H1 (cell line): ENCODE measurements around the gene UEVLD. TPM values are rescaled to one million over a fixed set of nuclear protein-coding genes. Genes with fewer than 3 reads are reported as not detected.

ENCODE experiments used
- CTCF ChIA-PET: fragments of 300-600 bp; sonication (Branson Sonifier 250); formaldehyde crosslinking; loops from one replicate; lab custom pipeline; 2021; ENCODE audit not compliant: partially characterized antibody; lab: Charles Lee
- POLR2A ChIA-PET: fragments of 300-600 bp; sonication (Branson Sonifier 250); formaldehyde crosslinking; loops from one replicate; lab custom pipeline; 2021; ENCODE audit warnings: inconsistent platforms; ENCODE audit not compliant: partially characterized antibody; lab: Charles Lee
- DNase-seq, 2 experiments: peaks; one replicate each; pipeline versions ENCODE4 v3.0.0 to v3.0.0-alpha.2; 2010 to 2022; ENCODE audit warnings: low spot score in 2 of 2, low read depth in 1 of 2, mixed read lengths in 1 of 2
- FAIRE-seq: peaks from 2 replicates; lab custom pipeline; 2011; peaks lifted over from hg19 to GRCh38; lab: Jason Lieb, UNC
- H2AFZ ChIP-seq: 2 replicates; pipeline ENCODE4 v1.8.1; 2012; ENCODE audit warnings: low read length, inconsistent platforms
- H2AK5ac ChIP-seq: 2 replicates; pipeline ENCODE4 v1.6.1; 2013; ENCODE audit warnings: low read depth, low read length
- H2BK120ac ChIP-seq: replicated peaks from 2 replicates; pipeline ENCODE3; 2013; ENCODE audit warnings: low read depth, low read length, inconsistent platforms
- H2BK12ac ChIP-seq: 2 replicates; pipeline ENCODE4 v1.6.1; 2013; ENCODE audit warnings: low read depth, low read length
- H2BK15ac ChIP-seq: 2 replicates; pipeline ENCODE4 v1.6.1; 2013; ENCODE audit warnings: low read length
- H2BK20ac ChIP-seq: 2 replicates; pipeline ENCODE4 v1.6.1; 2013; ENCODE audit warnings: low read length
- H2BK5ac ChIP-seq: 2 replicates; pipeline ENCODE4 v1.6.1; 2013; ENCODE audit warnings: low read depth, low read length
- H3K14ac ChIP-seq: 2 replicates; pipeline ENCODE4 v1.6.1; 2013; ENCODE audit warnings: inconsistent platforms; ENCODE audit not compliant: insufficient read length
- H3K18ac ChIP-seq: 2 replicates; pipeline ENCODE4 v1.6.1; 2013; ENCODE audit warnings: low read length; ENCODE audit errors: extremely low read depth
- H3K23ac ChIP-seq: 2 replicates; pipeline ENCODE4 v1.6.1; 2013; ENCODE audit warnings: inconsistent platforms; ENCODE audit not compliant: insufficient read length
- H3K23me2 ChIP-seq: 2 replicates; pipeline ENCODE4 v1.6.1; 2013; ENCODE audit warnings: low read depth, low read length
- H3K27ac ChIP-seq: 2 replicates; pipeline ENCODE4 v1.6.1; 2011; ENCODE audit warnings: low read depth, low read length, inconsistent platforms
- H3K27me3 ChIP-seq, 4 experiments: replicated peaks in 1 of 4; 1 replicate in 1 of 4; 2 replicates in 3 of 4; pipeline versions ENCODE4 v1.6.1 to v1.8.1; 2011 to 2013; ENCODE audit warnings: low read length in 3 of 4, mild to moderate bottlenecking in 3 of 4, inconsistent platforms in 2 of 4, mixed read lengths in 2 of 4, moderate library complexity in 1 of 4; ENCODE audit not compliant: control insufficient read depth in 3 of 4, insufficient read depth in 3 of 4; ENCODE audit errors: extremely low read depth in 1 of 4
- H3K36me3 ChIP-seq, 4 experiments: 2 replicates each; pipeline versions ENCODE4 v1.6.1 to v1.8.1; 2011 to 2013; ENCODE audit warnings: mild to moderate bottlenecking in 4 of 4, low read length in 3 of 4, moderate library complexity in 2 of 4, control low read depth in 1 of 4, inconsistent platforms in 1 of 4; ENCODE audit not compliant: insufficient read depth in 4 of 4, control insufficient read depth in 2 of 4
- H3K4ac ChIP-seq: replicated peaks from 2 replicates; pipeline ENCODE3; 2013; ENCODE audit warnings: low read length, low read depth, mixed read lengths, inconsistent platforms; ENCODE audit not compliant: insufficient read length
- H3K4me1 ChIP-seq, 4 experiments: replicated peaks in 1 of 4; 1 replicate in 1 of 4; 2 replicates in 3 of 4; pipeline versions ENCODE4 v1.6.1 to v1.8.1; 2011 to 2013; ENCODE audit warnings: low read length in 3 of 4, inconsistent platforms in 2 of 4, mixed read lengths in 1 of 4; ENCODE audit not compliant: insufficient read depth in 4 of 4, control insufficient read depth in 3 of 4
- H3K4me2 ChIP-seq, 2 experiments: 2 replicates each; pipeline versions ENCODE4 v1.6.1 to v1.8.1; 2011 to 2013; ENCODE audit warnings: low read depth in 2 of 2, low read length in 2 of 2, control low read depth in 1 of 2, inconsistent platforms in 1 of 2, mild to moderate bottlenecking in 1 of 2; ENCODE audit not compliant: insufficient read depth in 1 of 2
- H3K4me3 ChIP-seq, 4 experiments: fragments of 200-600, 300-600 bp in 1 of 4; sonication (generic), shearing (Covaris generic), sonication (Bioruptor Twin) in 1 of 4; 2 replicates each; pipeline versions ENCODE4 v1.5.1 to v1.8.1; 2011 to 2016; ENCODE audit warnings: low read length in 4 of 4, low read depth in 3 of 4, control low read depth in 2 of 4, inconsistent platforms in 2 of 4, mild to moderate bottlenecking in 2 of 4, mixed read lengths in 1 of 4, moderate library complexity in 1 of 4; ENCODE audit not compliant: insufficient read depth in 2 of 4; ENCODE audit errors: extremely low read depth in 1 of 4
- H3K56ac ChIP-seq: replicated peaks from 2 replicates; pipeline ENCODE3; 2013; ENCODE audit warnings: low read depth, mild to moderate bottlenecking, mixed read lengths, low read length, inconsistent platforms; ENCODE audit not compliant: insufficient read length
- H3K79me1 ChIP-seq: 2 replicates; pipeline ENCODE4 v1.6.1; 2013; ENCODE audit warnings: low read depth, low read length, control low read depth
- H3K79me2 ChIP-seq, 2 experiments: 2 replicates each; pipeline versions ENCODE4 v1.6.1 to v1.8.1; 2012 to 2013; ENCODE audit warnings: low read length in 2 of 2, mild to moderate bottlenecking in 2 of 2, inconsistent platforms in 1 of 2; ENCODE audit not compliant: insufficient read depth in 2 of 2, control insufficient read depth in 1 of 2
- H3K9ac ChIP-seq, 4 experiments: replicated peaks in 1 of 4; 1 replicate in 1 of 4; 2 replicates in 3 of 4; pipeline versions ENCODE4 v1.6.1 to v1.8.1; 2011 to 2013; ENCODE audit warnings: low read depth in 3 of 4, low read length in 3 of 4, control low read depth in 2 of 4, mild to moderate bottlenecking in 2 of 4, moderate library complexity in 2 of 4, inconsistent platforms in 1 of 4; ENCODE audit errors: extremely low read depth in 1 of 4
- H3K9me3 ChIP-seq, 2 experiments: 2 replicates each; pipeline versions ENCODE4 v1.6.1 to v1.8.1; 2012 to 2013; ENCODE audit warnings: mild to moderate bottlenecking in 2 of 2, moderate library complexity in 2 of 2, control low read depth in 1 of 2, inconsistent platforms in 1 of 2, low read depth in 1 of 2, low read length in 1 of 2, mixed read lengths in 1 of 2; ENCODE audit not compliant: insufficient read depth in 2 of 2
- H4K20me1 ChIP-seq, 2 experiments: replicated peaks in 1 of 2; 2 replicates each; pipeline versions ENCODE3 to v1.8.1; 2011 to 2013; ENCODE audit warnings: inconsistent platforms in 2 of 2, low read length in 2 of 2, mild to moderate bottlenecking in 1 of 2; ENCODE audit not compliant: insufficient read depth in 2 of 2, control insufficient read depth in 1 of 2
- H4K5ac ChIP-seq: 2 replicates; pipeline ENCODE4 v1.6.1; 2013; ENCODE audit warnings: low read length, low read depth, mixed read lengths, inconsistent platforms; ENCODE audit not compliant: insufficient read length
- H4K8ac ChIP-seq: 2 replicates; pipeline ENCODE4 v1.8.0; 2013; ENCODE audit warnings: mild to moderate bottlenecking, moderate library complexity, low read length, inconsistent platforms; ENCODE audit not compliant: insufficient read depth; ENCODE audit errors: extremely low read depth
- H4K91ac ChIP-seq: replicated peaks from 2 replicates; pipeline ENCODE3; 2013; ENCODE audit warnings: low read length, mixed read lengths, inconsistent platforms; ENCODE audit not compliant: insufficient read length
- ATF2 ChIP-seq: IDR thresholded peaks from 2 replicates; pipeline ENCODE4 v1.6.1; 2012; ENCODE audit warnings: low read length, inconsistent platforms
- CEBPB ChIP-seq: IDR thresholded peaks from 2 replicates; pipeline ENCODE4 v1.6.1; 2012; ENCODE audit warnings: low read depth, low read length
- CHD2 ChIP-seq: IDR thresholded peaks from 2 replicates; pipeline ENCODE4 v1.6.1; 2012; ENCODE audit warnings: low read length, improper control_type of control experiment
- CTCF ChIP-seq, 3 experiments: IDR thresholded peaks; 1 replicate in 2 of 3; 2 replicates in 1 of 3; pipeline versions ENCODE4 v1.5.1 to v1.6.1; 2011; ENCODE audit warnings: low read length in 3 of 3, mild to moderate bottlenecking in 3 of 3, inconsistent platforms in 2 of 3, low read depth in 1 of 3, moderate library complexity in 1 of 3; ENCODE audit not compliant: insufficient read depth in 1 of 3; ENCODE audit errors: control extremely low read depth in 1 of 3
- KDM5A ChIP-seq: fragments of 200-600 bp; IDR thresholded peaks from 2 replicates; pipeline ENCODE4 v1.7.1; 2012; ENCODE audit warnings: mild to moderate bottlenecking, low read length, inconsistent platforms, mixed read lengths
- PHF8 ChIP-seq: fragments of 200-600 bp; sonication (generic); conservative IDR thresholded peaks from 2 replicates; pipeline ENCODE4 v1.7.1; 2012; ENCODE audit warnings: low read depth, mild to moderate bottlenecking, inconsistent platforms, low read length, moderate library complexity
- SIX5 ChIP-seq: IDR thresholded peaks from 2 replicates; pipeline ENCODE4 v1.6.1; 2011; ENCODE audit warnings: mild to moderate bottlenecking, low read depth, low read length
- SP1 ChIP-seq: IDR thresholded peaks from 2 replicates; pipeline ENCODE4 v1.6.1; 2011; ENCODE audit warnings: low read depth, low read length
- WGBS, 2 experiments: shearing (Covaris generic) in 1 of 2; methylation state at CpG; one replicate each; pipeline versions ENCODE4 v1.1.6 to v1.1.7; 2013 to 2015; ENCODE audit warnings: low lambda C conversion rate in 2 of 2, mixed read lengths in 2 of 2, inconsistent platforms in 1 of 2, low coverage in 1 of 2, missing lambda C conversion rate in 1 of 2; ENCODE audit not compliant: insufficient replicate concordance in 2 of 2, insufficient coverage in 1 of 2, insufficient read length in 1 of 2; ENCODE audit errors: extremely low coverage in 1 of 2, missing lambda C conversion rate in 1 of 2; 5-methylcytosine and 5-hydroxymethylcytosine counted together
- polyA plus RNA-seq, 7 experiments: library from polyadenylated mRNA; depleted of rRNA in 3 of 7; stranded (reverse) in 5 of 7; unstranded in 2 of 7; fragments of >200 nt in 5 of 7; fragments of 200-250 nt in 2 of 7; gene quantifications; 1 replicate in 5 of 7; 2 replicates in 1 of 7; 4 replicates in 1 of 7; pipeline versions ENCODE4 v1.2.1 to v1.2.3, GENCODE V29; 2011 to 2013; ENCODE audit warnings: missing spikeins in 2 of 7, mixed read lengths in 2 of 7
- total RNA-seq: library from RNA; stranded (reverse); fragmentation: NEBNext Ultra II Directional; extraction: Animal tissue kit (Norgen Biotek cat#: 25700); gene quantifications from 2 replicates; pipeline ENCODE4 v1.2.1, GENCODE V29; 2021

Gene UEVLD
- total and polyA plus RNA-seq, 2 of the 8 experiments (the other 6 are each of a cell fraction or from before 2014, with no cell fraction given), result 4.1 to 7.3 TPM

- H2AK5ac ChIP-seq, result no peak overlapping the region
- no peak overlapping the region for H2BK15ac ChIP-seq
- CTCF ChIA-PET, result interaction anchor here (1.5 kb wide), 1 partner anchor 35 kb away, joined by 4 read pairs; no protein-coding TSS in a partner anchor
- H3K14ac ChIP-seq, result no peak overlapping the region
- POLR2A ChIA-PET, result no interaction called here
- no peaks in the 10 kb centered on the region for H3K4me1 ChIP-seq
- no peak for DNase-seq
- no peak overlapping the region for H2BK120ac ChIP-seq
- no peak for FAIRE-seq
- no peak overlapping the region for H4K5ac ChIP-seq
- no peak overlapping the region for H3K4me2 ChIP-seq
- WGBS, 2 experiments, result 91% methylated on average over 1 of the region's 1 CpG; no CpG with 5 or more reads in 1 of the 2 experiments
- H3K18ac ChIP-seq, result no peak overlapping the region
- H4K91ac ChIP-seq, result no peak overlapping the region
- H3K23ac ChIP-seq, result no peak overlapping the region
- H3K27me3 ChIP-seq, result no peaks in the 10 kb centered on the region
- no peaks in the 10 kb centered on the region for H4K20me1 ChIP-seq
- peaks cover 0 to 3% (median 0%) of the 10 kb centered on the region in 4 experiments; a peak in 1 of 8 replicates for H3K36me3 ChIP-seq
- H3K79me2 ChIP-seq, result no peaks in the 10 kb centered on the region
- no peak overlapping the region for H2BK12ac ChIP-seq
- no peaks in the 10 kb centered on the region; a peak in 1 of 4 replicates for H3K9me3 ChIP-seq
- H3K27ac ChIP-seq, result no peak overlapping the region
- no peak overlapping the region for H3K4ac ChIP-seq
- no peak overlapping the region for H2BK20ac ChIP-seq
- H2BK5ac ChIP-seq, result no peak overlapping the region
- no peak overlapping the region for H3K9ac ChIP-seq
- H3K56ac ChIP-seq, result no peak overlapping the region
- H4K8ac ChIP-seq, result no peak overlapping the region
- H3K23me2 ChIP-seq, result no peaks in the 10 kb centered on the region
- no peak overlapping the region for H3K4me3 ChIP-seq
- no peak overlapping the region for H2AFZ ChIP-seq
- no peaks in the 10 kb centered on the region for H3K79me1 ChIP-seq
- TF ChIP-seq CEBPB (no peak), SP1 (no peak), CHD2 (no peak), CTCF (IDR thresholded peaks at IDR 0.05; ENCODE audit: control extremely low read depth in 1 of 3, insufficient read depth in 1 of 3, low read depth in 1 of 3, low read length in 3 of 3) (no peak), ATF2 (no peak), PHF8 (no peak), KDM5A (no peak), SIX5 (no peak)
Observed at GRCh38 chr11:18575361-18575760, 13.2 kb downstream of the UEVLD start.
